A673 (cell line): ENCODE measurements around the gene CXCR2. TPM values are rescaled to one million over a fixed set of nuclear protein-coding genes. Genes with fewer than 3 reads are reported as not detected.

Experiments used
- BruUV-seq: library from RNA; stranded (reverse); fragments of 400-500 nt; replicated peaks from 2 replicates; lab custom pipeline; 2021; lab: Mats Ljungman, UMichigan
- CTCF ChIA-PET: fragments of 300-600 bp; sonication (Branson Sonifier 250); formaldehyde crosslinking; loops from one replicate; lab custom pipeline; 2022; ENCODE audit warnings: antibody characterized with exemption; lab: Charles Lee
- POLR2A ChIA-PET: fragments of 300-600 bp; sonication (Branson Sonifier 250); formaldehyde crosslinking; loops from one replicate; lab custom pipeline; 2022; ENCODE audit warnings: antibody characterized with exemption; ENCODE audit not compliant: low non-redundant PET; lab: Charles Lee
- DNase-seq: peaks from one replicate; pipeline ENCODE4 v3.0.0-alpha.2; 2015; ENCODE audit warnings: low spot score
- H3K27ac ChIP-seq: fragments of 200-600 bp; sonication (generic); 2 replicates; pipeline ENCODE4 v1.5.1; 2016; ENCODE audit warnings: mixed run types, low read depth, mild to moderate bottlenecking, mixed read lengths, antibody characterized with exemption, low read length; ENCODE audit not compliant: poor library complexity, severe bottlenecking
- H3K27me3 ChIP-seq: fragments of 200-600 bp; sonication (generic); replicated peaks from 2 replicates; pipeline ENCODE4 v1.6.1; 2017; ENCODE audit warnings: mixed run types, low read depth, mild to moderate bottlenecking, mixed read lengths, antibody characterized with exemption, low read length; ENCODE audit not compliant: insufficient read depth, poor library complexity
- H3K36me3 ChIP-seq: fragments of 200-600 bp; sonication (generic); 2 replicates; pipeline ENCODE4 v1.6.1; 2016; ENCODE audit warnings: mixed run types, mild to moderate bottlenecking, mixed read lengths, antibody characterized with exemption, low read length; ENCODE audit not compliant: insufficient read depth, poor library complexity, severe bottlenecking
- H3K4me1 ChIP-seq: fragments of 200-600 bp; sonication (generic); 2 replicates; pipeline ENCODE4 v1.6.1; 2017; ENCODE audit warnings: mixed run types, mild to moderate bottlenecking, mixed read lengths, antibody characterized with exemption, low read length; ENCODE audit not compliant: insufficient read depth, poor library complexity, severe bottlenecking
- H3K4me3 ChIP-seq: fragments of 200-600 bp; sonication (generic); 2 replicates; pipeline ENCODE4 v1.5.1; 2016; ENCODE audit warnings: low read depth, mixed run types, mild to moderate bottlenecking, mixed read lengths, low read length; ENCODE audit not compliant: poor library complexity, severe bottlenecking
- H3K9me3 ChIP-seq: fragments of 200-600 bp; sonication (generic); 2 replicates; pipeline ENCODE4 v1.6.1; 2016; ENCODE audit warnings: mixed run types, low read depth, mild to moderate bottlenecking, mixed read lengths, antibody characterized with exemption, low read length; ENCODE audit not compliant: poor library complexity, severe bottlenecking
- CTCF ChIP-seq: fragments of 300-800, 200-600 bp; sonication (generic); conservative IDR thresholded peaks from 2 replicates; pipeline ENCODE4 v1.5.1; 2017; ENCODE audit warnings: low read depth, mild to moderate bottlenecking, antibody characterized with exemption, low read length, moderate library complexity, mixed read lengths
- EZH2 ChIP-seq: fragments of 200-600 bp; sonication (generic); IDR thresholded peaks from 2 replicates; pipeline ENCODE4 v1.6.1; 2017; ENCODE audit warnings: borderline replicate concordance, low read depth, mild to moderate bottlenecking, mixed read lengths, antibody characterized with exemption, low read length; ENCODE audit not compliant: poor library complexity, severe bottlenecking
- intact Hi-C: fragments of 100-400 bp; cut with micrococcal nuclease; formaldehyde crosslinking; loops from one replicate; pipeline ENCODE4 v1.10.0; 2022; ENCODE audit not compliant: unreplicated experiment
- total RNA-seq: library from RNA; stranded (reverse); gene quantifications from 2 replicates; pipeline ENCODE4 v1.2.3, GENCODE V29; 2021

Gene CXCR2
- total RNA-seq, 1 experiment from 2014 or later = not detected

DNA sequence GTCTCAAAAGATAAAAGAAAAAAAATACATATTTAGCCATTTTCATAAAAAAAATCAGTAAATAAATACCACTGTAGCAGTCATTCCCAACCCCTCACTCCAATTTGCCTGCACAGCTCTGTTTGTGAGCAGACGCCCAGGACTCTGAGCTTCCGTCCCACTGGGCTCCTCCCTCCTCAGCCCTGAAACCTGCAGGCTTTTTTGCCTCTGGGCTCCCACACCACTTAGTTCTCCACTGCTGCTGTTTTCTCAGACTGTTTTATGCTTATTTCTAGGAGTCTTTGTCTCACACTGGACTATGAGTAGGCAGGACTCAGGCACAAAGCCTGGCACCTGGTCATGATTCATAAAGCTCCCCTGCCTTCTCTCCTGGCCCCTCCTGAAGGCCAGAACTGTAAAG, 47.0 kb downstream of the CXCR2 start:
- DNase-seq = no peak
- Histone ChIP-seq H3K4me1 (no peaks in the 10 kb centered on the region), H3K36me3 (no peaks in the 10 kb centered on the region), H3K4me3 (no peak overlapping the region), H3K9me3 (no peaks in the 10 kb centered on the region), H3K27me3 (no peaks in the 10 kb centered on the region), H3K27ac (no peak overlapping the region)
- intact Hi-C loops = no loop called here
- no TSS peak for BruUV-seq
- CTCF ChIA-PET = no interaction called here
- POLR2A ChIA-PET = no interaction called here
- TF ChIP-seq EZH2 (no peak), CTCF (no peak)

GRCh38 chr2:218179782-218180181, 54.0 kb downstream of the CXCR2 start:
- ChIA-PET CTCF (no interaction called here), POLR2A (no interaction called here)
- no peak overlapping the region for H3K4me3 ChIP-seq
- H3K27me3 ChIP-seq = no peaks in the 10 kb centered on the region
- H3K9me3 ChIP-seq = no peaks in the 10 kb centered on the region
- BruUV-seq = no TSS peak
- TF ChIP-seq CTCF (no peak), EZH2 (no peak)
- intact Hi-C loops = no loop called here
- no peak for DNase-seq
- H3K27ac ChIP-seq = no peak overlapping the region
- no peaks in the 10 kb centered on the region for H3K4me1 ChIP-seq
- H3K36me3 ChIP-seq = no peaks in the 10 kb centered on the region

GRCh38 chr2:218180467-218181114, 54.8 kb downstream of the CXCR2 start:
- H3K4me3 ChIP-seq = no peak overlapping the region
- no peak for TF ChIP-seq EZH2
- no peak for TF ChIP-seq CTCF
- no peaks in the 10 kb centered on the region for H3K36me3 ChIP-seq
- no peaks in the 10 kb centered on the region for H3K4me1 ChIP-seq
- no peaks in the 10 kb centered on the region for H3K9me3 ChIP-seq
- no peak for DNase-seq
- ChIA-PET CTCF (no interaction called here), POLR2A (no interaction called here)
- intact Hi-C loops = no loop called here
- BruUV-seq = no TSS peak
- no peaks in the 10 kb centered on the region for H3K27me3 ChIP-seq
- no peak overlapping the region for H3K27ac ChIP-seq
